GM23338 (cell line): Measurements from ENCODE around the gene BDH1.

Source experiments
- CREB1 ChIP-seq: fragments of 250-450 bp; sonication (Bioruptor Pico); IDR thresholded peaks from 2 replicates; pipeline ENCODE4 v1.5.0; 2020; ENCODE audit warnings: low read depth, mild to moderate bottlenecking, moderate library complexity
- EZH2 ChIP-seq: fragments of 200-600 bp; sonication (generic); IDR thresholded peaks from one replicate; pipeline ENCODE4 v1.8.0; 2017; ENCODE audit warnings: antibody characterized with exemption, mild to moderate bottlenecking, low read depth; ENCODE audit not compliant: unreplicated experiment
- EZH2phosphoT487 ChIP-seq: fragments of 200-600 bp; sonication (generic); IDR thresholded peaks from one replicate; pipeline ENCODE4 v1.8.1; 2018; ENCODE audit warnings: antibody characterized with exemption; ENCODE audit not compliant: unreplicated experiment
- POLR2AphosphoS5 ChIP-seq: IDR thresholded peaks from 2 replicates; pipeline ENCODE4 v1.6.1; 2016; ENCODE audit warnings: antibody characterized with exemption, low read depth
- ZNF331 ChIP-seq: fragments of 250-450 bp; sonication (Bioruptor Pico); IDR thresholded peaks from 2 replicates; pipeline ENCODE4 v1.5.0; 2020; ENCODE audit warnings: low read depth, mild to moderate bottlenecking, moderate library complexity
- TF ChIP-seq, protein P1 (sequence below): IDR thresholded peaks from one replicate; pipeline ENCODE4 v1.6.1; 2018; ENCODE audit warnings: antibody characterized with exemption; ENCODE audit not compliant: unreplicated experiment
- TF ChIP-seq, protein P2 (sequence below): IDR thresholded peaks from 2 replicates; pipeline ENCODE4 v1.6.1; 2016; ENCODE audit warnings: antibody characterized with exemption
- TF ChIP-seq, protein P3 (sequence below), 2 experiments: fragments of 200-600 bp in 1 of 2; sonication (generic) in 1 of 2; conservative IDR thresholded peaks; 2 replicates each; pipeline versions ENCODE4 v1.5.1 to v1.6.1; 2016 to 2017; ENCODE audit warnings: antibody characterized with exemption in 2 of 2, low read depth in 2 of 2, mild to moderate bottlenecking in 2 of 2, moderate library complexity in 1 of 2

DNA sequence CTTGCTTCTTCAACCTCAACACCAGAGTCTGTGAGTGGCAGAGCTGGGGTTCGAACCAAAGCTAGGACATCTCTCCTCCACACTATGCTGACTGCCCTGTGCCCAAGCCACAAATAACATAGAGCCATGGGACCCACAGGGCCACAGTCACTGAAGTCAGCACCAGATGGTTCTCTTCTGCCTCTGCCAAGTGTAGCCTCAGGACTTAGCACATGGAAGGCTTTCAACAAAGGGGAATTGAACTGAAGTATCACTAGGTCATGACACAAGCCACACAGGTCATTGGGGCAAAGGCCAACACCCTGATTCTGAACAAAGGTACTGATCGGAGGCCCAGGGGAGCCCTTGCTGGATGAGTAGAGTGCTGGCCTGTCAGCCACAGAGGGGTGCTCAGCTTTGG lies 83.6 kb downstream of the BDH1 start:
- TF ChIP-seq, protein P1, sequence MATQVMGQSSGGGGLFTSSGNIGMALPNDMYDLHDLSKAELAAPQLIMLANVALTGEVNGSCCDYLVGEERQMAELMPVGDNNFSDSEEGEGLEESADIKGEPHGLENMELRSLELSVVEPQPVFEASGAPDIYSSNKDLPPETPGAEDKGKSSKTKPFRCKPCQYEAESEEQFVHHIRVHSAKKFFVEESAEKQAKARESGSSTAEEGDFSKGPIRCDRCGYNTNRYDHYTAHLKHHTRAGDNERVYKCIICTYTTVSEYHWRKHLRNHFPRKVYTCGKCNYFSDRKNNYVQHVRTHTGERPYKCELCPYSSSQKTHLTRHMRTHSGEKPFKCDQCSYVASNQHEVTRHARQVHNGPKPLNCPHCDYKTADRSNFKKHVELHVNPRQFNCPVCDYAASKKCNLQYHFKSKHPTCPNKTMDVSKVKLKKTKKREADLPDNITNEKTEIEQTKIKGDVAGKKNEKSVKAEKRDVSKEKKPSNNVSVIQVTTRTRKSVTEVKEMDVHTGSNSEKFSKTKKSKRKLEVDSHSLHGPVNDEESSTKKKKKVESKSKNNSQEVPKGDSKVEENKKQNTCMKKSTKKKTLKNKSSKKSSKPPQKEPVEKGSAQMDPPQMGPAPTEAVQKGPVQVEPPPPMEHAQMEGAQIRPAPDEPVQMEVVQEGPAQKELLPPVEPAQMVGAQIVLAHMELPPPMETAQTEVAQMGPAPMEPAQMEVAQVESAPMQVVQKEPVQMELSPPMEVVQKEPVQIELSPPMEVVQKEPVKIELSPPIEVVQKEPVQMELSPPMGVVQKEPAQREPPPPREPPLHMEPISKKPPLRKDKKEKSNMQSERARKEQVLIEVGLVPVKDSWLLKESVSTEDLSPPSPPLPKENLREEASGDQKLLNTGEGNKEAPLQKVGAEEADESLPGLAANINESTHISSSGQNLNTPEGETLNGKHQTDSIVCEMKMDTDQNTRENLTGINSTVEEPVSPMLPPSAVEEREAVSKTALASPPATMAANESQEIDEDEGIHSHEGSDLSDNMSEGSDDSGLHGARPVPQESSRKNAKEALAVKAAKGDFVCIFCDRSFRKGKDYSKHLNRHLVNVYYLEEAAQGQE = no peak
- TF ChIP-seq, protein P2, sequence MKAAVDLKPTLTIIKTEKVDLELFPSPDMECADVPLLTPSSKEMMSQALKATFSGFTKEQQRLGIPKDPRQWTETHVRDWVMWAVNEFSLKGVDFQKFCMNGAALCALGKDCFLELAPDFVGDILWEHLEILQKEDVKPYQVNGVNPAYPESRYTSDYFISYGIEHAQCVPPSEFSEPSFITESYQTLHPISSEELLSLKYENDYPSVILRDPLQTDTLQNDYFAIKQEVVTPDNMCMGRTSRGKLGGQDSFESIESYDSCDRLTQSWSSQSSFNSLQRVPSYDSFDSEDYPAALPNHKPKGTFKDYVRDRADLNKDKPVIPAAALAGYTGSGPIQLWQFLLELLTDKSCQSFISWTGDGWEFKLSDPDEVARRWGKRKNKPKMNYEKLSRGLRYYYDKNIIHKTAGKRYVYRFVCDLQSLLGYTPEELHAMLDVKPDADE = no peak
- TF ChIP-seq, protein P3, sequence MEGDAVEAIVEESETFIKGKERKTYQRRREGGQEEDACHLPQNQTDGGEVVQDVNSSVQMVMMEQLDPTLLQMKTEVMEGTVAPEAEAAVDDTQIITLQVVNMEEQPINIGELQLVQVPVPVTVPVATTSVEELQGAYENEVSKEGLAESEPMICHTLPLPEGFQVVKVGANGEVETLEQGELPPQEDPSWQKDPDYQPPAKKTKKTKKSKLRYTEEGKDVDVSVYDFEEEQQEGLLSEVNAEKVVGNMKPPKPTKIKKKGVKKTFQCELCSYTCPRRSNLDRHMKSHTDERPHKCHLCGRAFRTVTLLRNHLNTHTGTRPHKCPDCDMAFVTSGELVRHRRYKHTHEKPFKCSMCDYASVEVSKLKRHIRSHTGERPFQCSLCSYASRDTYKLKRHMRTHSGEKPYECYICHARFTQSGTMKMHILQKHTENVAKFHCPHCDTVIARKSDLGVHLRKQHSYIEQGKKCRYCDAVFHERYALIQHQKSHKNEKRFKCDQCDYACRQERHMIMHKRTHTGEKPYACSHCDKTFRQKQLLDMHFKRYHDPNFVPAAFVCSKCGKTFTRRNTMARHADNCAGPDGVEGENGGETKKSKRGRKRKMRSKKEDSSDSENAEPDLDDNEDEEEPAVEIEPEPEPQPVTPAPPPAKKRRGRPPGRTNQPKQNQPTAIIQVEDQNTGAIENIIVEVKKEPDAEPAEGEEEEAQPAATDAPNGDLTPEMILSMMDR (conservative IDR thresholded peaks at IDR 0.05; ENCODE audit: low read depth in 2 of 2) = no peak
- TF ChIP-seq EZH2 = no peak
- TF ChIP-seq POLR2AphosphoS5 = no peak
- no peak for TF ChIP-seq ZNF331
- no peak for TF ChIP-seq EZH2phosphoT487
- no peak for TF ChIP-seq CREB1 (CRISPR knock-in tag)
